Subcutaneous adipose tissue (tissue), 4 donors: ENCODE data around the gene ATXN1. TPM values are rescaled to one million over a fixed set of nuclear protein-coding genes. Genes with fewer than 3 reads are reported as not detected.

Experiments
- CTCF ChIP-seq: fragments of 450-650 bp; IDR thresholded peaks from one replicate; pipeline ENCODE4 v1.5.1; 2016; ENCODE audit warnings: low read depth, mild to moderate bottlenecking, control low read depth, antibody characterized with exemption, moderate library complexity
- total RNA-seq, 4 donors: library from RNA; depleted of rRNA; stranded (reverse); fragments of >200 nt; gene quantifications; one replicate each; pipeline ENCODE4 v1.1.0, GENCODE V29; 2016

ATXN1 gene
- total RNA-seq, 4 donors from 2014 or later = 27.1 to 35.6 (median 35.1) TPM

DNA sequence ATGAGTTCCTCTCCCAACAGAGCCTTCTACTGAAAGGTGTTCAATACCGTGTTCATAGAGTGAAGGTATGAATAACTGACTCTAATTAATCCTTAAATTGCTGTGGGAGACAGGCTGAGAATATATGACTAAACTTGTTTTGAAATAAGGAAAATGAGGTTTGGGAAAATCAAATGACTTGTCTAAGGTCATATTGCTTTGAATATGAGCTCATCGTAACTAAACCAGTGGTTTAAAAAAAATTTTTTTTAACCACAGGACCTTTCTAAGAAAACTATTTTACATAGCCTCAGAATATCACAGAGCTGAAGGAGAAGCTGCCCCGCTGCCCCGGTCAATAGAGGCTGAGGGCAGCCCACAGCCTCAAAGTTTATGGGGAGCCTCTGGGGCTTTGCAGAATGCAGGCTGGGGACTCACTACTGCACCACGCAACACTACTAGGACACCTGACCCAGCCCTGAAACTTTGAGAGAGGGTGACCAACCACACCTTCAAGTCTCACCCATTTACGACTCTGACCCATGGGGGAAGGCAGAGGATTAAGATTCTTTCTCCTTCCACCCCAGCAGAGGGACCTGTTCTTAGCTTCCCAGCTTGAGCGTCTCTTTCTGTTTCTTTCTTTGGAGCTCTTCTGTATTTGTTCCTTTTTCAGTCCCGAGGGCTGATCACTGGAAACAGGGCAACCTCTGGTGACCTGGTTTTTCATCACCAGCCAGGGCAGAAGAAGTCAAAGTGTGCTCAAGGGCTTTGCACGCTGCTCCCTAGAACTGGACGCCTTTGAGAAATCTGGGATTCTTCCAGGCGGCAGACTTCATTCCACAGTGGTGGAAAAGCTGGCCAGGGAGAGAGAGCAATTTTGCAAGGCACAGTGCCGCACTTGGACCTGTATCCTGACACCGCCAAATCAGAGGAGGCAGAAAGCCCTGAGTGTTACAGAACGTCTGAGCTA is 220.2 kb downstream of the ATXN1 start:
- TF ChIP-seq CTCF = no peak

- no peak for TF ChIP-seq CTCF
Observed at GRCh38 chr6:16539086-16539931, 222.0 kb downstream of the ATXN1 start.

DNA sequence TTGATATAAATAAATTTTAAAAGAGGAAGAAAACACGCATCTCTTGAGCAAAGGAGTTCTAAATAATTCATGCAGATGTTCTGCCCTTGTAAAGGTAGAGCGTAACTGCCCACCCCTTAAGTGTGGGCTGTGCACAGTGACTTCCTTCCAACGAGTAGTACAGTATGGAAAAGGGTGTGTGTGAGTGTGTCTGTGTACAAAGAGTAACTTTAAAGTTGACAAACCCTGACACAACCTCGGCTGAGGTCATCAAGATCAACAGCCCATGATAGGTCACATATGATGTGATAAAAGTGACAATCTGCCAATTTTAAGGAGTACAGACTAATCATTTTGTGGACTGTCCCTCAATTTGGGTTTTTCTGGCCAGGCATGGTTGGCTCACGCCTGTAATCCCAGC is 225.7 kb downstream of the ATXN1 start:
- TF ChIP-seq CTCF = no peak

DNA sequence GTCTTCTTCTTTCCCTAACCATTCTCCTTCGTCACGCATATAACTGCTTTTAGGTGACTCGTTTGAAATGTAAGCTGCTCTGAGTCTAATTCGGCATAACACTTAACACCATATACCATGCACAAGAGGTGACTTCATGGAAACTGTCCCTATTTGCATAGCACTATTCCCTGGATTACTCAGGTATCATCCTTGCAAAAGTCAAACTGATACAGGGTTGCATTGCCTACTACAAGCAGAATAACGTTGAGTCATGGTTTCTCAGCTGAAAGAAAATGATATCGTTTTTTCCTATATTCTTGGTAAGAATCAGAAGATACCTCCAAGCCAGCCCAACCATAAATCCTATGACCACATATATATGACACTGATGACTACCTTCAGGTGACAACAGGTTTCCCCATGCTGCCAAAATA is 227.5 kb downstream of the ATXN1 start:
- TF ChIP-seq CTCF = no peak

DNA sequence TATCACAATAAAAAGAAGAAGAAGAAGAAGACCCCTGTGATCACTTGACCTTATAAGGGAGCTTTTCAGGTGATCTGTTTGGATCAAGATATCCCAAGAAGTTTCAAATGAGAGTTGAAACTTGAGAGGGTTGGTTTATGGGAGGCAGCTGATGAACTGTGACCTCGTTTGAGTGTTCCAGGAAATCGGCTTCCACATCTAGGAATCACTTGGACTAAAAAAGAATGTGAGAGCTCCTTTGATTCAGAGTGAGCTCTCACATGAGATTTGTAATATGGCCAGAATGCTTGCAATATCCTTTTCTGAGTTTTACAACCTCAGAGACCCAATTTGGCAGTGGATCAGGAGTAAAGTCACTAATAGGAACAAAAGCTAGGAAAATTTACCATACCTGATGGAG is 228.1 kb downstream of the ATXN1 start:
- no peak for TF ChIP-seq CTCF

GRCh38 chr6:16527691-16528090 is 233.6 kb downstream of the ATXN1 start:
- TF ChIP-seq CTCF = no peak

GRCh38 chr6:16524380-16524707 is 236.9 kb downstream of the ATXN1 start:
- TF ChIP-seq CTCF = no peak
